K562 (cell line): Measurements from ENCODE around the gene RBP3. TPM values are rescaled to one million over a fixed set of nuclear protein-coding genes. Genes with fewer than 3 reads are reported as not detected.

Experiments used
- ATAC-seq: fragments of 200-7000 bp; cut with Tn5 transposase; 3 replicates; pipeline ENCODE4 v1.9.1; 2020; ENCODE audit warnings: moderate library complexity
- BruUV-seq: library from RNA; stranded (reverse); fragments of 400-500 nt; replicated peaks from 2 replicates; lab custom pipeline; 2021; lab: Mats Ljungman, UMichigan
- CTCF ChIA-PET: fragments of 300-600 bp; formaldehyde crosslinking; extraction: SDS; loops from one replicate; lab custom pipeline; 2021; ENCODE audit warnings: low intra/inter-chr PET ratio; lab: Yijun Ruan, JAX
- POLR2A ChIA-PET: fragments of 300-600, 350-650 bp; sonication (Branson Sonifier 250); formaldehyde crosslinking; extraction: SDS; loops from one replicate; lab custom pipeline; 2021; ENCODE audit warnings: antibody characterized with exemption, inconsistent platforms; lab: Yijun Ruan, JAX
- DNase-seq, 4 experiments: peaks; one replicate each; pipeline versions ENCODE4 v3.0.0 to v3.0.0-alpha.2; 2011 to 2018; ENCODE audit warnings: low spot score in 3 of 4, mixed read lengths in 3 of 4; ENCODE audit errors: extremely low read depth in 1 of 4
- FAIRE-seq: peaks from 2 replicates; lab custom pipeline; 2011; peaks lifted over from hg19 to GRCh38; lab: Jason Lieb, UNC
- H2AFZ ChIP-seq: 2 replicates; pipeline ENCODE4 v1.6.0; 2011; ENCODE audit warnings: low read depth, low read length, control low read depth, inconsistent platforms
- H3K27ac ChIP-seq: fragments of 200-600 bp; 3 replicates; pipeline ENCODE4 v1.8.0; 2011; ENCODE audit warnings: low read depth, mild to moderate bottlenecking, control low read depth, inconsistent platforms, low read length, moderate library complexity, mixed read lengths; ENCODE audit errors: extremely low read depth
- H3K27me3 ChIP-seq, 2 experiments: fragments of 300-600 bp in 1 of 2; 2 replicates in 1 of 2; 3 replicates in 1 of 2; pipeline versions ENCODE4 v1.6.0 to v1.8.0; 2011; ENCODE audit warnings: inconsistent platforms in 2 of 2, low read length in 2 of 2, mild to moderate bottlenecking in 1 of 2, mixed read lengths in 1 of 2, moderate library complexity in 1 of 2; ENCODE audit not compliant: control insufficient read depth in 2 of 2, insufficient read depth in 2 of 2
- H3K36me3 ChIP-seq: fragments of 300-600 bp; 3 replicates; pipeline ENCODE4 v1.8.0; 2011; ENCODE audit warnings: mild to moderate bottlenecking, low read length, inconsistent platforms; ENCODE audit not compliant: control insufficient read depth, insufficient read depth
- H3K4me1 ChIP-seq, 2 experiments: fragments of 200-600 bp in 1 of 2; replicated peaks in 1 of 2; 2 replicates in 1 of 2; 3 replicates in 1 of 2; pipeline versions ENCODE4 v1.5.1 to v1.8.0; 2011; ENCODE audit warnings: inconsistent platforms in 2 of 2, low read length in 2 of 2, mild to moderate bottlenecking in 1 of 2, mixed read lengths in 1 of 2, moderate library complexity in 1 of 2; ENCODE audit not compliant: control insufficient read depth in 2 of 2, insufficient read depth in 2 of 2
- H3K4me2 ChIP-seq: 2 replicates; pipeline ENCODE4 v1.6.1; 2011; ENCODE audit warnings: low read length, control low read depth, inconsistent platforms, mixed read lengths; ENCODE audit not compliant: insufficient read depth
- H3K4me3 ChIP-seq: fragments of 200-600 bp; sonication (generic), shearing (Covaris generic); 2 replicates; pipeline ENCODE4 v1.5.1; 2016; ENCODE audit warnings: control low read depth, inconsistent platforms
- H3K79me2 ChIP-seq: fragments of 200-600 bp; 3 replicates; pipeline ENCODE4 v1.8.0; 2011; ENCODE audit warnings: low read length, inconsistent platforms; ENCODE audit not compliant: control insufficient read depth, insufficient read depth
- H3K9ac ChIP-seq, 2 experiments: 2 replicates each; pipeline versions ENCODE4 v1.6.0 to v1.6.1; 2011; ENCODE audit warnings: low read depth in 2 of 2, low read length in 2 of 2, control low read depth in 1 of 2, inconsistent platforms in 1 of 2, mild to moderate bottlenecking in 1 of 2, mixed read lengths in 1 of 2; ENCODE audit not compliant: insufficient read depth in 1 of 2
- H3K9me1 ChIP-seq: one replicate; pipeline ENCODE4 v1.6.0; 2011; ENCODE audit warnings: inconsistent platforms, mild to moderate bottlenecking, low read length, moderate library complexity; ENCODE audit not compliant: control insufficient read depth, insufficient read depth
- H3K9me3 ChIP-seq: replicated peaks from 2 replicates; pipeline ENCODE4 v1.5.1; 2011; ENCODE audit warnings: low read depth, low read length, inconsistent platforms; ENCODE audit not compliant: control insufficient read depth, insufficient read depth
- H4K20me1 ChIP-seq: replicated peaks from 2 replicates; pipeline ENCODE4 v1.6.1; 2011; ENCODE audit warnings: low read length, inconsistent platforms, mixed read lengths; ENCODE audit not compliant: control insufficient read depth, insufficient read depth
- BMI1 ChIP-seq: fragments of 150-350 bp; IDR thresholded peaks from 2 replicates; pipeline ENCODE4 v1.6.1; 2014; ENCODE audit warnings: low read length
- CEBPB ChIP-seq: fragments of 450-650 bp; IDR thresholded peaks from 2 replicates; pipeline ENCODE4 v1.6.1; 2016; ENCODE audit warnings: missing genetic modification characterization, missing compliant biosample characterization
- CREM ChIP-seq: IDR thresholded peaks from 2 replicates; pipeline ENCODE4 v1.6.1; 2014; ENCODE audit warnings: antibody characterized with exemption, low read depth
- EP400 ChIP-seq: fragments of 450-650 bp; IDR thresholded peaks from 2 replicates; pipeline ENCODE4 v1.6.1; 2017; ENCODE audit warnings: antibody characterized with exemption, mild to moderate bottlenecking, moderate library complexity
- ETV5 ChIP-seq: sonication (generic); formaldehyde crosslinking; IDR thresholded peaks from 2 replicates; pipeline ENCODE4 v1.4.0; 2020; ENCODE audit warnings: low read depth, mild to moderate bottlenecking, missing genetic modification reagents
- FOXK2 ChIP-seq, 2 experiments: fragments of 450-650 bp; IDR thresholded peaks in 1 of 2; conservative IDR thresholded peaks in 1 of 2; 2 replicates each; pipeline ENCODE4 v1.6.1; 2016; ENCODE audit warnings: low read depth in 2 of 2, mild to moderate bottlenecking in 1 of 2
- HINFP ChIP-seq: fragments of 450-650 bp; conservative IDR thresholded peaks from 2 replicates; pipeline ENCODE4 v1.6.1; 2016; ENCODE audit warnings: missing genetic modification characterization, low read depth, mild to moderate bottlenecking, control low read depth, missing compliant biosample characterization
- MEF2D ChIP-seq: conservative IDR thresholded peaks from 2 replicates; pipeline ENCODE4 v1.6.1; 2016; ENCODE audit warnings: low read depth, missing genetic modification characterization, missing compliant biosample characterization
- NFIC ChIP-seq: fragments of 450-650 bp; IDR thresholded peaks from 2 replicates; pipeline ENCODE4 v1.6.1; 2017; ENCODE audit warnings: mild to moderate bottlenecking, inconsistent platforms
- OTX1 ChIP-seq: fragments of 450-650 bp; formaldehyde crosslinking; IDR thresholded peaks from 2 replicates; pipeline ENCODE4 v1.4.0; 2022; ENCODE audit warnings: mild to moderate bottlenecking
- POLR2G ChIP-seq: fragments of 200-400 bp; formaldehyde crosslinking; IDR thresholded peaks from 2 replicates; pipeline ENCODE4 v1.6.1; 2017; ENCODE audit warnings: low read depth, mild to moderate bottlenecking, antibody characterized with exemption, low read length, moderate library complexity
- PTTG1 ChIP-seq: fragments of 450-650 bp; IDR thresholded peaks from 2 replicates; pipeline ENCODE4 v1.6.1; 2016; ENCODE audit warnings: low read depth, mild to moderate bottlenecking, missing genetic modification characterization, missing compliant biosample characterization
- RBM39 ChIP-seq: fragments of 200-400 bp; formaldehyde crosslinking; optimal IDR thresholded peaks from 2 replicates; pipeline ENCODE3; 2018; ENCODE audit warnings: low read depth, low read length
- SMAD2 ChIP-seq: fragments of 150-350 bp; IDR thresholded peaks from 2 replicates; pipeline ENCODE4 v1.6.1; 2014; ENCODE audit warnings: low read depth, mild to moderate bottlenecking, low read length
- ZNF140 ChIP-seq: fragments of 250-450 bp; sonication (Bioruptor Pico); IDR thresholded peaks from 2 replicates; pipeline ENCODE4 v1.8.0; 2021; ENCODE audit warnings: moderate library complexity, mild to moderate bottlenecking, inconsistent platforms
- ZNF146 ChIP-seq: IDR thresholded peaks from one replicate; pipeline ENCODE4 v1.6.1; 2018; ENCODE audit warnings: missing compliant biosample characterization; ENCODE audit not compliant: unreplicated experiment
- ZNF507 ChIP-seq: conservative IDR thresholded peaks from 2 replicates; pipeline ENCODE4 v1.6.1; 2017; ENCODE audit warnings: missing genetic modification characterization, missing compliant biosample characterization
- ZNF589 ChIP-seq: fragments of 200-800 bp; sonication (Bioruptor generic); IDR thresholded peaks from 2 replicates; pipeline ENCODE4 v1.6.1; 2016; ENCODE audit warnings: low read depth, missing genetic modification characterization, missing compliant biosample characterization
- WGBS: fragments of 100-300 bp; shearing (Covaris generic); methylation state at CpG from one replicate; pipeline ENCODE4 v1.1.6; 2016; ENCODE audit warnings: low coverage, mixed read lengths; ENCODE audit not compliant: insufficient coverage; ENCODE audit errors: missing lambda C conversion rate; 5-methylcytosine and 5-hydroxymethylcytosine counted together
- in situ Hi-C: fragments of 300-500 bp; cut with MboI; formaldehyde crosslinking; loops from 4 replicates; pipeline ENCODE4 v1.15.0; 2018; ENCODE audit warnings: inconsistent platforms, mixed read lengths
- intact Hi-C: fragments of 100-400 bp; cut with micrococcal nuclease; formaldehyde crosslinking; loops from 2 replicates; pipeline ENCODE4 v1.14.2; 2022
- polyA plus RNA-seq, 8 experiments: library from polyadenylated mRNA; depleted of rRNA in 4 of 8; stranded (reverse) in 5 of 8; unstranded in 3 of 8; fragments of >200 nt; fragmentation: Nextera tagmentation in 2 of 8; fragmentation: Illumina TruSeq in 1 of 8; extraction: Ambion mirVana in 2 of 8; extraction: Trizol in 1 of 8; gene quantifications; 2 replicates each; pipeline versions ENCODE4 v1.2.1 to v1.2.3, GENCODE V29; 2011 to 2014; ENCODE audit warnings: inconsistent platforms in 1 of 8, missing spikeins in 1 of 8
- total RNA-seq, 7 experiments: library from RNA; depleted of rRNA in 6 of 7; stranded (reverse); fragments of >200 nt in 6 of 7; fragmentation: Illumina TruSeq in 2 of 7; extraction: Trizol in 2 of 7; gene quantifications; 2 replicates each; pipeline versions ENCODE4 v1.2.1 to v1.2.3, GENCODE V29; 2011 to 2021; ENCODE audit warnings: low replicate concordance in 1 of 7
- TF ChIP-seq, protein P1 (sequence below): fragments of 250-450 bp; sonication (Bioruptor Pico); IDR thresholded peaks from 2 replicates; pipeline ENCODE4 v1.9.0; 2021; ENCODE audit warnings: mild to moderate bottlenecking
- TF ChIP-seq, protein P2 (sequence below): conservative IDR thresholded peaks from 2 replicates; pipeline ENCODE4 v1.6.1; 2011; ENCODE audit warnings: low read depth, mild to moderate bottlenecking, low read length; ENCODE audit not compliant: control insufficient read depth

Gene RBP3
- total and polyA plus RNA-seq, 9 of the 15 experiments (the other 6 are each of a cell fraction or from before 2014, with no cell fraction given), result not detected

GRCh38 chr10:47357911-47358310, 9.7 kb downstream of the RBP3 start (continued):
- TF ChIP-seq EP400 (no peak), ZNF507 (no peak), CEBPB (tag) (no peak), CREM (no peak), FOXK2 (conservative IDR thresholded peaks at IDR 0.05 in 1 of 2, IDR thresholded peaks at IDR 0.05 in 1 of 2; ENCODE audit: low read depth in 2 of 2) (no peak)
- TF ChIP-seq, protein P1, sequence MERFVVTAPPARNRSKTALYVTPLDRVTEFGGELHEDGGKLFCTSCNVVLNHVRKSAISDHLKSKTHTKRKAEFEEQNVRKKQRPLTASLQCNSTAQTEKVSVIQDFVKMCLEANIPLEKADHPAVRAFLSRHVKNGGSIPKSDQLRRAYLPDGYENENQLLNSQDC (CRISPR knock-in tag), result no peak

- POLR2A ChIA-PET, result interaction anchor here (1.3 kb wide), 1 partner anchor 12 kb away, joined by 5 read pairs; no protein-coding TSS in a partner anchor
- H3K27me3 ChIP-seq, result peaks cover 10 to 36% of the 10 kb centered on the region in 2 experiments
- no peak for DNase-seq
- ATAC-seq, result no peak
- no peaks in the 10 kb centered on the region for H3K9me3 ChIP-seq
- peaks cover 0 to 3% of the 10 kb centered on the region in 2 experiments; a peak in 1 of 5 replicates for H3K4me1 ChIP-seq
- CTCF ChIA-PET, result no interaction called here
- no TSS peak for BruUV-seq
- no peaks in the 10 kb centered on the region for H3K9me1 ChIP-seq
- in situ Hi-C loops (no loop called here), intact Hi-C loops (no loop called here)
- no peak overlapping the region for H2AFZ ChIP-seq
- H3K27ac ChIP-seq, result no peak overlapping the region
- peak overlapping the region in 1 of 2 experiments; percentile 63; a peak in 2 of 4 replicates for H3K9ac ChIP-seq
- peaks cover 9% of the 10 kb centered on the region; the same call in 1 of the 2 replicates for H4K20me1 ChIP-seq
- FAIRE-seq, result no peak
- no peaks in the 10 kb centered on the region for H3K79me2 ChIP-seq
- no peak overlapping the region for H3K4me3 ChIP-seq
- H3K36me3 ChIP-seq, result no peaks in the 10 kb centered on the region
- 0% methylated on average over 3 of the region's 3 CpGs for WGBS
- no peak overlapping the region for H3K4me2 ChIP-seq
- no peak for TF ChIP-seq POLR2G
- TF ChIP-seq, protein P2, sequence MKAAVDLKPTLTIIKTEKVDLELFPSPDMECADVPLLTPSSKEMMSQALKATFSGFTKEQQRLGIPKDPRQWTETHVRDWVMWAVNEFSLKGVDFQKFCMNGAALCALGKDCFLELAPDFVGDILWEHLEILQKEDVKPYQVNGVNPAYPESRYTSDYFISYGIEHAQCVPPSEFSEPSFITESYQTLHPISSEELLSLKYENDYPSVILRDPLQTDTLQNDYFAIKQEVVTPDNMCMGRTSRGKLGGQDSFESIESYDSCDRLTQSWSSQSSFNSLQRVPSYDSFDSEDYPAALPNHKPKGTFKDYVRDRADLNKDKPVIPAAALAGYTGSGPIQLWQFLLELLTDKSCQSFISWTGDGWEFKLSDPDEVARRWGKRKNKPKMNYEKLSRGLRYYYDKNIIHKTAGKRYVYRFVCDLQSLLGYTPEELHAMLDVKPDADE, result no peak
- no peak for TF ChIP-seq ETV5
- TF ChIP-seq ZNF146 (CRISPR knock-in tag), result no peak
- TF ChIP-seq ZNF589, result no peak
- no peak for TF ChIP-seq RBM39
- no peak for TF ChIP-seq MEF2D (tag)
- no peak for TF ChIP-seq CREM
- TF ChIP-seq OTX1, result no peak
- no peak for TF ChIP-seq HINFP (tag)
- no peak for TF ChIP-seq SMAD2
- no peak for TF ChIP-seq BMI1
- no peak for TF ChIP-seq PTTG1 (tag)
- TF ChIP-seq ZNF140 (CRISPR knock-in tag), result no peak
- TF ChIP-seq NFIC, result no peak
These were observed 10.3 kb downstream of the RBP3 start for GRCh38 chr10:47358457-47358856.
